HG02588 (cell line): ENCODE data around the gene DKC1.

Experiments used
- ATAC-seq: cut with Tn5 transposase; IDR thresholded peaks from one replicate; pipeline ENCODE4 v1.9.1; 2021; ENCODE audit warnings: mild to moderate bottlenecking, moderate library complexity; ENCODE audit not compliant: unreplicated experiment

DKC1 gene

DNA sequence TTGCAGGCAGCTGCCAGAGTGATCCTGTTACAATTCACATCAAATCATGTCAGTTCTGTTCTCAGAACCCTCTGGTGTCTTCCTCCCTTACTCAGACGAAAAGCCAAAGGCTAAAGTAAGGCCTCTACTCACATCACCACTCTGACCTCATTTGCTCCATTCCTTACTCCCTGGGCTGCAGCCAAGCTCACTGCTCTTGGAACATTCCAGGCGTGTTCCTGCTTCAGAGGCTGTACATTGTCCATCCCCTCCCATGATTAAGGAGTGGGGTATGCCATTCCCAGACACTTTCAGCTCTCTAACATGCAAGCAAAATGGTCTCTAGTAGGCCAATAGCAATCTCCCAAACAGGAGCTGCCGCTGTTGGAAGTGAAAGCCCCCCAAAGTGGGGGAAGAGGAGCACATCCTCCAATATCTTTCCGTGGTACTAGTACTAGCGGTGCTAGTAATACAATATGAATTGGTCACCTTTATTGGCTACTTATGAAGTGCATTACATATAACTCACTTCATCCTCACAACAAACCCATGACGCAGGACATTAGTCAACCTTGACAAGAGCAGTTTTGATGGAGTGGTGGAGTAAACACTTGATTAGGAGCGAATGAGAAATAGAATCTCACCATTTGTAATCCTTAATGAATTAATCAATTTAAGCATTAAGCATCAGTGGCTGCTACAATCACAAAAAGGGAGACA, 26.8 kb upstream of the DKC1 start:
- no peak for ATAC-seq

DNA sequence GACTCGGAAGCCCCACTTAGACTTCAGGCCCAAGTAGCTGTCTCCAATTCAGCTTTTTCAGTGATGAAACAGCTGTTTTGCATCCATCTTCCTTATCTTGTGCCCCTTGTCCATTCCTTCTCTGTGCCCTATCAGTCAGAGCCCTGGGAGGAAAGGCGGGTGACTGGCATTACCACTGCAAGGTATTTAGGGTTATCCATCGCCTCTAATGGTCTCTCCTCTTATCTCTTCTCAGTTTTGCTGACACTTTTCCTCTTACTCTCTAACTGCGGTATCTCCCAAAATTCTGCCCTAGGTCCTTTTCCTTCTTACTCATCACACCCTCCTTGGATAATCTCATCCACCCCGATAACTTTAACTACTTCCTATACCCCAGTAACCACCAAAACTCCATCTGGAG, 25.5 kb upstream of the DKC1 start:
- no peak for ATAC-seq

DNA sequence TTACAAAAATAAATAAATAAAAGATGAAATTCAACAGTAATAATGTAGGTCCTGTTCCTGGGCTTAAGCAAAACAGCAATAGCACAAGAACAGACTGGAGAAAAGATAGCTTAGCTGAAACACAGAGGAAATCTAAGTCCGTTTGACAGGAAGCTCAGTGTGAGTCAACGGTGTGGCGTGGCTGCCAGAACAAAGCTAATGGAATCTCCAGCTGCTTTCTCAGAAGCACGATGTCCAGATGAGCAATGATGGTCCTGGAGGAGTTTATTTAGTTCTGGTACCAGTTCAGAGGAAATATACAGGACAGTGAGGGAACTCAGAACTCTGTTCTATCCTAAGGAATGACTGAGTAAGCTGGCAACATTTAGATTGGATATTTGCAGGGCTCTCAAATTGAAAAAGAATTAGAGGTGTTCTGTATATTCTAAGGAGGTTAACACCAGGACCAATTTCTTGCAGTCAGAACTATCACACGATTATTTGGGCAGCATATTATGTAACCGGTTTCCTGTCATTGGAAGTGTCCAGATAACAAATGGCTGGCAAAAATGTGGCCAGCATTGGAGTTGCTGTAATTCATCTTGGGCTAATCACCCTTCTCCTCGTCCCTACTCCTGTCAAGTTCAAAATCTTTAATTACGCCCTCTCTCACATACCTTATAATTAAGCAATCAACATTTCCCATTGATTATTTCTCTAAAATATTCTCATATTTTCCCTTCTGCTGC, 24.5 kb upstream of the DKC1 start:
- no peak for ATAC-seq

DNA sequence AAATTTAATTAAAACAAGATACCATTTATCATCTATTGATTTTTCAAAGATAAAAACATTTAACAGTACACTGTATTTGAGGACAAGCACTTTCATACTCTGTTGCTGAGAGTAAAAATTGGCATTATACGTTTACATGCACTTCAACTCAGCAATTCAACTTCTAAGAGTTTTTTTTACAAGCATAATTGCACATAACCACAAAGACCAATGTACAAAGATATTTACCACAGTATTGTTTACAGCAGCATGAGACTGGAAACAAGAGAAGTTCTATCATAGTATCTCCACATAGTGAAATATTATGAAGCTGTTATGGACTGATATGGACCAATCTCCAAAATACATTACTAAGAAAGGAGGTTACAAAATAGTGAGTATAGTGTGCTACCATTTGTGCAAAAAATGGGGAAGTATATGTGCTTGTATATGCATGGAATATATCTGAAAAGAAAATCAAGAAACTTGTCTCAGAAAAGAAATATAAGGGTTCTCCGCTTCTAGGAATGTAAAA, 22.7 kb upstream of the DKC1 start:
- no peak for ATAC-seq

DNA sequence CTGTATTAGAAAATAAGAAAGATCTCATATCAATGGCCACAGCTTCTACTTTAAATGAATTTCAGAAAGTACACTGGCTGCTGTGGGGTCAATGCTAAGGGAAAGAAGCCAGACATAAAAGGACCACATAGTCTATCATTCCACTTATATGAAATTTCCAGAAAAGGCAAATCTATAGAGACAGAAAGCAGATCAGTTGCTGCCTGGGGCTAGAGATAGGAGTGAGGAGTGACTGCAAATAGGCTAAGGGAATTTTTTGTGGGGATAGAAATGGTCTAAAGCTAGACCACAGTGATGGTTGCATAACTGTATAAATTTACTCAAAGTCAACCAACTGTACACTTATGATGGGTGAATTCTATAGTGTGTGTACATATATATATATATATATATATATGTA, 20.1 kb upstream of the DKC1 start:
- ATAC-seq: no peak

DNA sequence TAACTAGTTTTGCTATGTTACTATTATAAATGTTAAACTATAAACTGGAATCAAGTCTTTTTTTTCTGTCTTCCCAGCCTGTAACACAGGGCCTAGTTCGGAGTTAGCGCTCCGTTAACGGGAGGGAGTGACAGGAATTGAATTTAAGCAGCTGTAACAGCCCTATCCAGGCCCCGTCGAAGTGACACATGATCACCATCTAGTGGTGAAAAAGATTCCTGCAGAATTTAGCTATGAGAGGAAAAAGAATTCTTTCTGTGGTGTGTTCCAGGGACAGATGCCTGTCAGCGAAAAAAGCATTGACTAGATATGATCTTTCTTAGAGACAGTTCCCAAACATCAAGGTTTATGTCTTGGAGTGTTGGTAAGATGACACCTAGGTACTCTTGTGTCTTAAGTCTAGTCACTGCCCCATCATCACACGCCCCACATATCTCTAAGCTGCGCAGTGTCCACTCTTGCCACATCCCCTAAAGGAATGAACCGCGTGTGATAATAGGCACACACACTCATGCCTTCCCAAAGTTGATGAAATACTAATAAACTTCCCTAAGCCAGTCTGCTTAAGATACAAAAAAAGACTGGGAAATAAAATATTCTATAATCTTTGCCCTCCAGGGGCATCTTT, 13.8 kb upstream of the DKC1 start:
- no peak for ATAC-seq

DNA sequence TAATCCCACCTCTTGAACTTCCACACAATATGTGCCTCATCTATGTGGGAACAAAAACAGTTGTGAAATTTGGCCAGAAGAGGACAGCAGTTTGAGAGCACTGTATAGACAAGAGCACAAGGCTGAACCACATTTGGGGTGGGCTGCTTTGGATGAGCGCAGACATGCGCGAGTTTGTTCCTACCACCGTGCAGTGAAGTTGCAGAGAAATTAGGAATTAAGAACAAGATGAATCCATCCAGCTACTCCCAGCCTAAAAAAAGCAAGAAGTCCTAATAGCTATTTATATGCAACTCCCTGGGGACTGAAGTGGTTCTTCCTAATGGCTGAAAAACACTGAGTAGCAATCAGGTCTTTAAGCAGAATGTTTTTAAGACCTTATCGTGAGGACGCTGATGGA, 12.8 kb upstream of the DKC1 start:
- no peak for ATAC-seq

DNA sequence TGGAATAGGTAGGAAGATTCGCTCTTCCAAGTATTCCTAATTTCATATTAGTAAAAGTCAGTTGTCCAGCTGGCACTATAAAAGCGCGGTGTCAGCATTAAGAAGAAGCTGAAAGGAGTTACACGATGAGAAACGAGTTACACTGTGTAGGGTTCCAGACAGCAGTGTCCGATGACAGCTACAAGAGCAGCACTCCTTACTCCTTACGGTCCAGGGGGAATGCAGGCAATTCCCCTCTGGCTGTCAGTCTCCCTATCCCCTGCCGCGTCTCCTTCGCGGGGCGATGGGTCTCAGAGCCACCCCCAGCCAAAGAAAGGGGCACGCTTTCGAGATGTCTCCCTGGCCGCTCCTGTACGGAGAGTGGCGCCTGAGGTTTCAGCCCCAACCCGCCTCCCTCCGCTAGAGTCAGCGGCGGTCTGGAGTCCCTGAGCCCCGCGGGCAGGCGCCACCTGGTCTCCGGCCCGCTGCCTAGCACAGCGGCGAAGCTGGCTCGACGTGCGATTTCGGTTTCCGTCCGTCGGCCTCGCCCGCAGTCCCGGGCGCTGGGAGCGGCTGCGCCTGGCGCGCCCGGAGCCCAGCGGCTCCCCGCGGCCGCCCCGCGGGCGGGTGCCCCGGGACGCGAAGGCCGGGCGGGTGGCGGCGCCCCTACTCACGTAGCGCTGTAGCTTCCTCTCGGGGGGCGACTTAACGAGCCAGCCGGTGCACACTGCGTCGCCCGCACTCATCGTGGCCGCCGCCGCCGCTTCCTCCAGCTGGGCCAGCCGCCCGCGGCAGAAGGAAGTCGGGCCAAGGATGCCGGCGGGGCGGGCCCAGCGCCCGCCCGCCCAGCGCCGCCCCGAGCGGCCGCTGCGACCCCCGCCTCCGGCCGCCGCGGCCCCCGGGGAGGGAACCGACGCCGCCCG, 12.1 kb upstream of the DKC1 start, which contains the start of gene GAB3:
Gene GAB3 (minus strand): TSS at position 777 of the 902 bp plus-strand sequence. CDS start 52 bp downstream, at position 725.
- peak; percentile 75 for ATAC-seq

DNA sequence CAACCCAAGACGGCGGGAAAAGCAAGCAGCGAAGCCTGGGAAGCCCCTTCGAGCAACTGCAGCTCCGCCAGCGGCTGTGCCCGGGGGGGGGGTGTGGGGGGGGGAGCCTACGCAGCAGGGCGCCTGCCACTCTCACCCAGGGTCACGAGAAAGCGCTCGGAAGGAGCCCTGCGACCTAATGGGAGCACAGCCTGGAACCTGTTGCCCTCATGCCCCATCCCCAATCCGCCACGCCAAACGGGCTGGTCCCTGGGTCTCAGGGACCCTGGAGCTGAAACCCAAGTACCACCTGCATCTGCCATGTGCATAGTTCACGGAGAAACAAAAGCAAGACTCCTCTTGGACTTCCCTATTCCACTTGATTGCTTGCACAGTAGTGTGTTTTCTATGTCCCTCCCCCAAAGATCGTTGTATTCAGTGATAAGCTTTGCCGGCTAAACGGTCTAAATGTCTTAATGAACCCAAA, 11.4 kb upstream of the DKC1 start:
- peak; percentile 26 for ATAC-seq

DNA sequence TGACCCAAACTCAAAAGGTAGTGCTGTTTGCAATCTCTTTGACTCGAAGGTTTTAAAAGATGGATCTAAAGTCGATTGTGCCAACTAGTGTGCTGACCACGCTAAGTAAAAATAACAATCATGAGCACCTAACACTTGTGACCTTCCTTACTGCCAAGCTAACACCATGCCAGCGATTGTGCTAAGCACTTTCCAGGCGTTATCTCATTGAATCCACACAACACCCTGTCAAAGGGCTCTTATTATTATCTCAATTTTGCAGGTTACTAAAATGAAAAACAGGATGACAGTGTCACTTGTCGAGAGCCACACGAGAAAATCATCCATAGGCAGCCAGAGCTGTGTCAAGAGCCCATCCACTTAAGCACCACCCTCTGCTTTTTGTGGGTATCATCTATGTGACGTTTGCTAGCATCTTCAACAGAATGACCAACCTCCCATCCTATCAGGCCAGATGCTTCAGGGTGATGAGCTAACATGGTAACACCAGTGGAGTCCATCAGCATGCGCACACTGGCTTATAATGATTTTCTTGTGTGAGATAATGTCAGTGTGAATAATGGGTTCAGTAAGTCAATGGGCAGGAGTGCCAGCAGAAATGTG, 10.9 kb upstream of the DKC1 start:
- ATAC-seq: no peak

DNA sequence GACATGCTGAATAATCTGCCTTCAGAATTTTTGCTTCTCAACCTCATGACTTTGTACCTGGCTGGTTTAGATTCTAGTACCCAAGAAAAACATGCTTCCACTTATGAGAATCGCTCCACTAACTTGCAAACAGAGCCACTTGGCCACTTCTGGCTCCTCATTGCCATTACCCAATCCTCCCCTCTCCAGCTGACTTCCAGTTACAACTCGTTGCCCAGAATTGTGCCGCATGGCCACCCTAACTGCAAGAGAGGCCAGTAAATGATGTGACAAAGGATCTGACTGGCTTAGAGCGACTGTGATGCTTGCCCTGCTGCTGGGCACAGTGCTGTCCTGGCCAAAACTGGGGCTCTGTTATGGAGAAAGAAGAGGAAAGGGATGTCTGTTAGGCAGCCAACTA, 4.0 kb upstream of the DKC1 start:
- no peak for ATAC-seq

DNA sequence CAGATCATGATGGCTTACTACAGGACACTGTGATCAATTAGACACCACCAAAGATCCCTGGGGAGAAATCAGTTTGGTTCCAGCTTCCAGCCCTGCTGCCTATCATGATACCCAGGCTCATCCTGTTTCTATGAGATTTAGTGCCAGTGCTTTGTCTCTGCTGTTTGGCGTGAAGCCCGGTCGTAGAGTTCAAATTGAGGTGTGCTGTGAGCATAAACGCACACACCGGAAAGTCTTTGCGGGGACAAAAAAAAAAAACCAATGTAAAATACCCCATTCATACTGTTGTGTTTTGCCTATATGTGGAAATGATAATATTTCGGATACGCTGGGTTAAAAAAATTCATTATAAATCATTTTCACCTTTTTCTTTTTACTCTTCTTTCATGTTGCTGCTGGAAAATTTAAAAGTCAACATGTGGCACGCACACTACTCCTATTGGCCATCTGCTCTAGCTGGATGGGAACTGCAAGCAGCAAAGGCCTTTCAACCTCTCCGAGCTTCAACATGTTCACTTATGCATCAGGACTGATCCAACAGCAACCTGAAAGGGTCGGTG, 607 bp upstream of the DKC1 start:
- ATAC-seq: no peak

DNA sequence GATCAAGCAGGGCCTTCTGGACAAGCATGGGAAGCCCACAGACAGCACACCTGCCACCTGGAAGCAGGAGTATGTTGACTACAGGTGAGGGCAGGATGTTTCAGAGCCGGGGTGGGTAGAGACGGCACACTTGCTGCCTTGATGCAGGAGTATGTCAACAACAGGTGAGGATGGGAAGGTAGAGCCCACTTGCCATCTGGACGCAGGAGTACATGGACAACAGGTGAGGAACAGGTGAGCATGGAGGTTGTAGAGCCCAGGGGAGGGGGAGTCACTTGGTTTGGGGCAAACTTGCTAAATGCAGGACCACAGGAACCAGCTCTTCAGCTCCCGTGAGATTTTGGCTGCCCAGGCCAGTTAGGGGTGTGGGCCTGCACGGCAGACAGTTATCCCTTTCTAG, 12.0 kb downstream of the DKC1 start:
- no peak for ATAC-seq

DNA sequence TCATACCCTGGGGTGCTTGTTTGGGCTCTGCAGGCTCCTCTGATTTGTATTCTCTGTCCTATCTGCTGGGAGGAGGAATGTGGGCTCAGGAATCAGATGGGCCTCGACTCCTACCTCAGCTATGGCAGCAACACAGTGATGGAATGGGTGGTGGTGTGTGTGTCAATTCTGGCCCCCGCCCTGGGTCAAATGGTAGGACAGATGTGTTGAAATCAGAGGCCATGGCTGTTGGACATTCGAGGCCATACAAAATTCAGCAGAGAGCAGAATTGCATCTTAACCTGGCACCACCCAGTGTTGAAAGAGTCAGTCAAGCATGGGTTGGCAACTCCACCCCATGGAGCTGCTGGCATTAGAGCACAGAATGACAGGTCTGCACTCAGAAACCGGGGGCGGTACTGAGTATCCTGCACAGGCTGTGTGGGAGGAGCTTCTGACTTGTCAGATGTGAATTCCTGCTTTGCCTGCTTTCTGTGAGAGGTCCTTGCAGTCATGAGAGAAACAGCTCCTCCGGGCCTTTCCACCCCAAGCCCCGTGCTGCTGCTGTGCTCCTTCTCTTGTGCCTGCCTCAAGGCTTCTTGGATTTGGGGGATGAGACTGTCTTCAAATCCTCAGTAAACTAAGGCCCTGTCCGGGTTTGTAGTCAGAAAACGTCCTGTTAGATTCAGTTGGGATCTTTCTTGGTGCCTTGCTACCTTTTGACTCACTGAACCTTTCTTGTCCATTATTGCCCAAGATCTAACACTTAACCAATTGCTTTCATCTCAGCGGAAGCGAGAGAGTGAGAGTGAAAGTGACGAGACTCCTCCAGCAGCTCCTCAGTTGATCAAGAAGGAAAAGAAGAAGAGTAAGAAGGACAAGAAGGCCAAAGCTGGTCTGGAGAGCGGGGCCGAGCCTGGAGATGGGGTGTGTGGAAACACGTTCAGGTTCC, 13.0 kb downstream of the DKC1 start:
- ATAC-seq: no peak

DNA sequence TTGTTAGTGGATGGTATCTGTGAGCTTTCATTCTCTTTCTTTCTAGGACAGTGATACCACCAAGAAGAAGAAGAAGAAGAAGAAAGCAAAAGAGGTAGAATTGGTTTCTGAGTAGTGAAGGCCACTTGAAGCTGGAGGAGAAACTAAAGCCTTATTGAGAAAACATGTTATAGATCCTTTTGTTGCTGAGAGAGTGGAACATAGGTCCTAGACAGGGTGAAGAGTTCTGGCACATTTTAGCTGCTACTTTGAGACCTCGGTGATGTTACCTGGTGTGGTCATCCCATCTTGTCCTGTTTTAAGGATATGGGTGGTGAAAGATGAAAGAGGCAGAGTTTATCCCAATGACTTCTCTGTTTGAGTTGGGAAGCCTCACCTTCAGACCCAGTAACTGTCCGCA, 14.1 kb downstream of the DKC1 start:
- ATAC-seq: no peak

DNA sequence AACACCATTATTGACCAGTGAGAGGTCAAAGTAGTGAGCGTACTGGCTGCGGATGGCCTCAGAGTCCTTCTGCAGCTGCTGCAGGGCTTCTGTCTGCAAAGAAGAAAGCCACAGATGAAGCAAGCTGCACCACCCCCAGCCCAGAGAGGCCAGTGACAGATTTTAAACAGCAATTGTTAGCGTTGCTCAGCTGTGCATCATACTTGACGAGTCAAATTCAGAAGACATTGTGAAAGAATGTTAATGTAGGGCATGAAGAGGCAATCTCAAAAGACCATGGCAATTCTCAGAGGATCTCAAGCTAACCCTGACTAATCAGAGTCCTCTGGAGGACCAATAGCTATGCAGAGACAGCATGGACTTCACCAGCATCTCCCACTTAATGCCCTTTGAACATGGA, 16.6 kb downstream of the DKC1 start:
- no peak for ATAC-seq

DNA sequence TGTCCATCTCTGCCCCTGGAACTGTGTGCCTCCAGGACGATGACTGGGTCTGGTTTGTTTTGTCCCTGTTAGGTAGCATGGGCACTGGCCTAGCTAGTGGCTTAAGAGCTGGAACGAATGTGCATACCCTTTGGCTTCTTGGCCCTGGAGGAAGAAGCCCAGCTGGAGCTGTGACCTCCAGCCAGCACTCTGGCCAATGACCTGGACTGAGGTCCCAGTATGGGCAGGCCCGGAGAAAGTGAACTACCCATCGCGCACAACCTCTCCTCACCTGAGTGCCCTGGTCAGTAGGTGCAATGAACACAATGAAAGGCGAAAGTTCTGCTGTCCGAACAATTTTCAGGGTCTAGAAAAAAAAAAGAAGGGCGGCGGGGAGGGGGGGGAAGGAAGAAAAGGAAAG, 18.3 kb downstream of the DKC1 start:
- ATAC-seq: no peak

DNA sequence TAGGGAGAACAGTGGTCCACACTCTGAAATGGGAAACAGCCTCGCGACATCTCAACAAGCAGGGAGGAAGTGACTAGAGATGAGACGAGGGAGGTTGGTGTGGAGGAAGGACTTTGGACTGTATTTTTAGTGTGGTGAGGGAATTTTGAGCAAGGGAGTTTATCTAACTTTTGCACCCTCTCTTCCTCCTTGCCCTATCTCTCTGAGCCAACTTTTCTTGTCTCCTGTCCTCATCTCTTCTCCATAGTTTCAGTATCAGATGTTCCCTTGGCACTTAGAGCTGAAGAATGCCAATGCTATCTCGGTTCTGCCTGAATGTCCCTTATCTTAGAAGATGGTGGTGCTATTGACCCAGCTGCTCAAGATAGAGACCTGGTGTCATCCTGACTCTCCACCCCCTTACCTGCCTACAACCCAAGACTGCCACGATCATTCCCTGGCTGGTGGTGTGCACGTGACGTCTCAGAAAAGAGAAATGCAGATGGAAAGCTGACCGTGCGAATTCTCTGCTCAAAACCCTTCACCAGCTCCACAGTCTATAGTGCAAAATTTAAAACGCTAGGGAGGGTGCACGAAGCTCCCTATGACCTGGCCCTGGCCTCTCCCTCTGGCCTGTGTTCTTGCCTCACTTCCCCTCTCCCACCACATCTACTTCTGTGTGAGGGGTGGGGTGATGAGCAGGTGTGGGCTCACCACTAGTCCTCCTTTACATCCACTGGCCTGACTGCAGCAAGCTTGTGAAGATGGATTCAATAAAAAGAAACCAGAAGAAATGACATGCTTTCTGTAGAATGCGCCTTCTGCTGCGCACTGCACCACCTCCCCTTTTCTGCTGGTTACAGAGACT, 21.7 kb downstream of the DKC1 start:
- no peak for ATAC-seq
